Endothelial cell (in vitro differentiated cells): ENCODE measurements around the gene TFIP11. TPM values are rescaled to one million over a fixed set of nuclear protein-coding genes. Genes with fewer than 3 reads are reported as not detected.
"Not testable (repeated sequence)": the region's sequence is repeated elsewhere in the genome, so short reads cannot be mapped to it uniquely, and the experiment has no call there.

Experiments
- DNase-seq: peaks from one replicate; pipeline ENCODE4 v3.0.0; 2021; ENCODE audit warnings: low spot score
- H3K27ac Mint-ChIP-seq: one replicate; pipeline ENCODE4 v1.8.0; 2021; ENCODE audit warnings: mixed read lengths, inconsistent platforms; ENCODE audit not compliant: unreplicated experiment
- H3K27me3 Mint-ChIP-seq: one replicate; pipeline ENCODE4 v1.8.0; 2021; ENCODE audit warnings: mild to moderate bottlenecking, moderate library complexity, mixed read lengths, inconsistent platforms; ENCODE audit not compliant: unreplicated experiment
- H3K36me3 Mint-ChIP-seq: one replicate; pipeline ENCODE4 v1.8.0; 2021; ENCODE audit warnings: mild to moderate bottlenecking, low read depth, mixed read lengths, inconsistent platforms; ENCODE audit not compliant: unreplicated experiment
- H3K4me1 Mint-ChIP-seq: one replicate; pipeline ENCODE4 v1.8.0; 2021; ENCODE audit warnings: mild to moderate bottlenecking, mixed read lengths, inconsistent platforms; ENCODE audit not compliant: unreplicated experiment
- H3K4me3 Mint-ChIP-seq: one replicate; pipeline ENCODE4 v1.8.0; 2021; ENCODE audit warnings: mild to moderate bottlenecking, mixed read lengths, inconsistent platforms; ENCODE audit not compliant: unreplicated experiment
- H3K9me3 Mint-ChIP-seq: one replicate; pipeline ENCODE4 v1.8.0; 2021; ENCODE audit warnings: mixed read lengths, inconsistent platforms; ENCODE audit not compliant: unreplicated experiment
- CTCF ChIP-seq: fragments of 200-600 bp; sonication (generic); IDR thresholded peaks from one replicate; pipeline ENCODE4 v1.5.0; 2021; ENCODE audit warnings: antibody characterized with exemption; ENCODE audit not compliant: unreplicated experiment
- total RNA-seq: library from RNA; stranded (reverse); fragmentation: NEBNext Ultra II Directional; extraction: Animal tissue kit (Norgen Biotek cat#: 25700); gene quantifications from one replicate; pipeline ENCODE4 v1.2.1, GENCODE V29; 2021; ENCODE audit not compliant: unreplicated experiment

Gene TFIP11
- total RNA-seq, 1 donor from 2014 or later = 38.6 TPM

GRCh38 chr22:26529345-26529744 lies 17.1 kb upstream of the TFIP11 start:
- no peak for TF ChIP-seq CTCF
- DNase-seq = no peak
- Mint-ChIP-seq H3K4me1 (no peaks in the 10 kb centered on the region), H3K27me3 (peaks cover 4% of the 10 kb centered on the region), H3K36me3 (peaks cover 30% of the 10 kb centered on the region), H3K4me3 (no peak overlapping the region), H3K9me3 (no peaks in the 10 kb centered on the region), H3K27ac (no peak overlapping the region)

- H3K36me3 Mint-ChIP-seq = peaks cover 34% of the 10 kb centered on the region
- H3K4me3 Mint-ChIP-seq = not testable (repeated sequence)
Measured at GRCh38 chr22:26528518-26528917, 16.2 kb upstream of the TFIP11 start.

GRCh38 chr22:26527574-26528465 lies 15.5 kb upstream of the TFIP11 start:
- H3K9me3 Mint-ChIP-seq = no peaks in the 10 kb centered on the region
- H3K36me3 Mint-ChIP-seq = peaks cover 32% of the 10 kb centered on the region
- H3K27me3 Mint-ChIP-seq = peaks cover 4% of the 10 kb centered on the region
- no peaks in the 10 kb centered on the region for H3K4me1 Mint-ChIP-seq
- no peak for DNase-seq
- H3K27ac Mint-ChIP-seq = no peak overlapping the region
- H3K4me3 Mint-ChIP-seq = no peak overlapping the region
- TF ChIP-seq CTCF = no peak

More at GRCh38 chr22:26528518-26528917, 16.2 kb upstream of the TFIP11 start:
- H3K9me3 Mint-ChIP-seq, DNase-seq, H3K27me3 Mint-ChIP-seq, H3K4me1 Mint-ChIP-seq, H3K27ac Mint-ChIP-seq: not testable (repeated sequence)

GRCh38 chr22:26527167-26527566 lies 14.9 kb upstream of the TFIP11 start:
- H3K4me1 Mint-ChIP-seq = no peaks in the 10 kb centered on the region
- H3K36me3 Mint-ChIP-seq = peaks cover 30% of the 10 kb centered on the region
- no peak for DNase-seq
- peak overlapping the region; percentile 1 for H3K4me3 Mint-ChIP-seq
- no peak for TF ChIP-seq CTCF
- H3K27me3 Mint-ChIP-seq = peaks cover 2% of the 10 kb centered on the region
- no peaks in the 10 kb centered on the region for H3K9me3 Mint-ChIP-seq
- H3K27ac Mint-ChIP-seq = no peak overlapping the region

GRCh38 chr22:26525946-26526564 lies 13.8 kb upstream of the TFIP11 start:
- Mint-ChIP-seq H3K27me3 (peaks cover 5% of the 10 kb centered on the region), H3K27ac (no peak overlapping the region), H3K4me3 (no peak overlapping the region), H3K9me3 (no peaks in the 10 kb centered on the region), H3K36me3 (peaks cover 24% of the 10 kb centered on the region), H3K4me1 (no peaks in the 10 kb centered on the region)
- TF ChIP-seq CTCF = no peak
- DNase-seq = no peak
